HEK293 (cell line): ENCODE data around the gene INPP4B.

Experiments used
- CTCF ChIA-PET: fragments of 350-600 bp; formaldehyde crosslinking; extraction: SDS; loops from one replicate; lab custom pipeline; 2021; ENCODE audit warnings: antibody characterized with exemption; lab: Yijun Ruan, JAX
- POLR2A ChIA-PET: fragments of 300-600 bp; formaldehyde crosslinking; extraction: SDS; loops from one replicate; lab custom pipeline; 2020; ENCODE audit warnings: antibody characterized with exemption, inconsistent platforms; lab: Yijun Ruan, JAX
- H3K27ac ChIP-seq: fragments of 200-500 bp; sonication (Bioruptor generic); 2 replicates; pipeline ENCODE4 v1.5.1; 2014; ENCODE audit warnings: low read depth, low read length, control low read depth, inconsistent platforms; ENCODE audit errors: extremely low read depth
- H3K36me3 ChIP-seq, 2 experiments: fragments of 200-500 bp in 1 of 2; sonication (Bioruptor generic) in 1 of 2; 1 replicate in 1 of 2; 2 replicates in 1 of 2; pipeline ENCODE4 v1.5.1; 2014 to 2017; ENCODE audit warnings: inconsistent platforms in 2 of 2, low read length in 2 of 2; ENCODE audit not compliant: control insufficient read depth in 2 of 2, insufficient read depth in 1 of 2
- H3K4me1 ChIP-seq: fragments of 200-500 bp; sonication (Bioruptor generic); 2 replicates; pipeline ENCODE4 v1.5.1; 2014; ENCODE audit warnings: mild to moderate bottlenecking, low read length, inconsistent platforms; ENCODE audit not compliant: control insufficient read depth, insufficient read depth
- H3K4me3 ChIP-seq: 2 replicates; pipeline ENCODE4 v1.5.1; 2011; ENCODE audit warnings: low read depth, mild to moderate bottlenecking, control low read depth, low read length, moderate library complexity
- H3K9me3 ChIP-seq: fragments of 200-500 bp; sonication (Bioruptor generic); 2 replicates; pipeline ENCODE4 v1.5.1; 2014; ENCODE audit warnings: low read depth, low read length, inconsistent platforms; ENCODE audit not compliant: control insufficient read depth, insufficient read depth
- BCL6B ChIP-seq: fragments of 450-650 bp; formaldehyde crosslinking; IDR thresholded peaks from 2 replicates; pipeline ENCODE4 v1.5.1; 2017; ENCODE audit warnings: missing biosample characterization, missing genetic modification characterization
- HOXD13 ChIP-seq: sonication (generic); formaldehyde crosslinking; IDR thresholded peaks from 2 replicates; pipeline ENCODE4 v1.8.0; 2022; ENCODE audit warnings: missing genetic modification reagents, borderline replicate concordance
- KLF17 ChIP-seq: fragments of 450-650 bp; formaldehyde crosslinking; IDR thresholded peaks from 2 replicates; pipeline ENCODE4 v1.5.1; 2016; ENCODE audit warnings: missing biosample characterization, missing genetic modification characterization
- PRDM10 ChIP-seq: fragments of 450-650 bp; formaldehyde crosslinking; IDR thresholded peaks from 2 replicates; pipeline ENCODE4 v1.5.1; 2016; ENCODE audit warnings: missing biosample characterization, missing genetic modification characterization
- PRDM6 ChIP-seq: fragments of 450-650 bp; formaldehyde crosslinking; IDR thresholded peaks from 2 replicates; pipeline ENCODE4 v1.5.1; 2017; ENCODE audit warnings: missing biosample characterization, missing genetic modification characterization
- SCRT1 ChIP-seq: fragments of 450-650 bp; formaldehyde crosslinking; IDR thresholded peaks from 2 replicates; pipeline ENCODE4 v1.5.1; 2016; ENCODE audit warnings: missing biosample characterization, missing genetic modification characterization, borderline replicate concordance
- ZBTB10 ChIP-seq: fragments of 450-650 bp; formaldehyde crosslinking; IDR thresholded peaks from 2 replicates; pipeline ENCODE4 v1.5.1; 2016; ENCODE audit warnings: missing biosample characterization, missing genetic modification characterization
- ZBTB26 ChIP-seq: fragments of 450-650 bp; formaldehyde crosslinking; optimal IDR thresholded peaks from 2 replicates; pipeline ENCODE3; 2016; ENCODE audit warnings: missing biosample characterization, mild to moderate bottlenecking, missing genetic modification characterization
- ZBTB8A ChIP-seq: fragments of 450-650 bp; formaldehyde crosslinking; IDR thresholded peaks from 2 replicates; pipeline ENCODE4 v1.5.1; 2016; ENCODE audit warnings: missing biosample characterization, missing genetic modification characterization
- ZFP3 ChIP-seq: fragments of 450-650 bp; formaldehyde crosslinking; IDR thresholded peaks from 2 replicates; pipeline ENCODE4 v1.5.1; 2016; ENCODE audit warnings: low read depth, missing biosample characterization, missing genetic modification characterization
- ZNF138 ChIP-seq: fragments of 450-650 bp; formaldehyde crosslinking; IDR thresholded peaks from 2 replicates; pipeline ENCODE4 v1.5.1; 2016; ENCODE audit warnings: missing biosample characterization, missing genetic modification characterization, borderline replicate concordance
- ZNF174 ChIP-seq: fragments of 450-650 bp; formaldehyde crosslinking; IDR thresholded peaks from 2 replicates; pipeline ENCODE4 v1.5.0; 2017; ENCODE audit warnings: missing biosample characterization, mild to moderate bottlenecking, missing genetic modification characterization
- ZNF211 ChIP-seq: fragments of 450-650 bp; formaldehyde crosslinking; IDR thresholded peaks from 2 replicates; pipeline ENCODE4 v1.5.1; 2016; ENCODE audit warnings: low read depth, missing biosample characterization, missing genetic modification characterization
- ZNF239 ChIP-seq: fragments of 450-650 bp; formaldehyde crosslinking; IDR thresholded peaks from 2 replicates; pipeline ENCODE4 v1.5.1; 2016; ENCODE audit warnings: missing biosample characterization, missing genetic modification characterization
- ZNF280C ChIP-seq: fragments of 450-650 bp; formaldehyde crosslinking; IDR thresholded peaks from 2 replicates; pipeline ENCODE4 v1.5.1; 2016; ENCODE audit warnings: missing biosample characterization, missing genetic modification characterization
- ZNF292 ChIP-seq: fragments of 450-650 bp; formaldehyde crosslinking; IDR thresholded peaks from 2 replicates; pipeline ENCODE4 v1.5.1; 2016; ENCODE audit warnings: low read depth, missing biosample characterization, missing genetic modification characterization, borderline replicate concordance
- ZNF600 ChIP-seq: fragments of 450-650 bp; formaldehyde crosslinking; IDR thresholded peaks from 2 replicates; pipeline ENCODE4 v1.5.1; 2016; ENCODE audit warnings: missing biosample characterization, missing genetic modification characterization
- ZNF747 ChIP-seq: fragments of 450-650 bp; formaldehyde crosslinking; IDR thresholded peaks from 2 replicates; pipeline ENCODE4 v1.5.1; 2016; ENCODE audit warnings: missing biosample characterization, missing genetic modification characterization
- ZNF777 ChIP-seq: fragments of 450-650 bp; formaldehyde crosslinking; IDR thresholded peaks from 2 replicates; pipeline ENCODE4 v1.5.1; 2017; ENCODE audit warnings: missing biosample characterization, missing genetic modification characterization, borderline replicate concordance
- ZNF792 ChIP-seq: fragments of 450-650 bp; formaldehyde crosslinking; IDR thresholded peaks from 2 replicates; pipeline ENCODE4 v1.5.1; 2016; ENCODE audit warnings: missing biosample characterization, missing genetic modification characterization
- ZNF837 ChIP-seq: fragments of 450-650 bp; formaldehyde crosslinking; IDR thresholded peaks from 2 replicates; pipeline ENCODE4 v1.5.1; 2016; ENCODE audit warnings: missing biosample characterization, missing genetic modification characterization

INPP4B gene

GRCh38 chr4:142065086-142065647, 780.9 kb downstream of the INPP4B start:
- POLR2A ChIA-PET, result no interaction called here
- H3K4me3 ChIP-seq, result no peak overlapping the region
- no peaks in the 10 kb centered on the region for H3K36me3 ChIP-seq
- H3K9me3 ChIP-seq, result no peaks in the 10 kb centered on the region
- CTCF ChIA-PET, result no interaction called here
- no peak overlapping the region for H3K27ac ChIP-seq
- TF ChIP-seq ZBTB8A (no peak), SCRT1 (tag by site-specific recombination) (no peak), ZNF280C (tag by site-specific recombination) (no peak), PRDM10 (no peak), PRDM6 (no peak), ZNF292 (tag by site-specific recombination) (no peak), ZFP3 (tag by site-specific recombination) (no peak), ZNF239 (tag by site-specific recombination) (no peak), ZNF747 (tag by site-specific recombination) (no peak)
- H3K4me1 ChIP-seq, result no peaks in the 10 kb centered on the region

- CTCF ChIA-PET, result no interaction called here
- Histone ChIP-seq H3K4me3 (no peak overlapping the region), H3K4me1 (no peaks in the 10 kb centered on the region), H3K27ac (no peak overlapping the region), H3K9me3 (no peaks in the 10 kb centered on the region), H3K36me3 (no peaks in the 10 kb centered on the region)
- POLR2A ChIA-PET, result no interaction called here
- TF ChIP-seq KLF17 (tag by site-specific recombination), result no peak
- no peak for TF ChIP-seq ZNF138 (tag by site-specific recombination)
- TF ChIP-seq ZNF600, result no peak
- TF ChIP-seq ZNF747 (tag by site-specific recombination), result no peak
- no peak for TF ChIP-seq ZNF837 (tag by site-specific recombination)
- TF ChIP-seq ZBTB26, result no peak
- no peak for TF ChIP-seq ZBTB10
- TF ChIP-seq BCL6B, result no peak
- no peak for TF ChIP-seq ZNF211
- no peak for TF ChIP-seq ZNF174 (tag by site-specific recombination)
- TF ChIP-seq ZNF777 (tag by site-specific recombination), result no peak
- TF ChIP-seq ZNF792 (tag by site-specific recombination), result no peak
- TF ChIP-seq HOXD13 (CRISPR knock-in tag), result no peak
Measured at GRCh38 chr4:142064181-142064580, 781.9 kb downstream of the INPP4B start.
